ENCODE data around the gene CFAP46.
A peak's percentile ranks its signal among the peaks of the same experiment; 100 is the strongest.
"Not testable (repeated sequence)": the region's sequence is repeated elsewhere in the genome, so short reads cannot be mapped to it uniquely, and the experiment has no call there.

CFAP46 gene

DNA sequence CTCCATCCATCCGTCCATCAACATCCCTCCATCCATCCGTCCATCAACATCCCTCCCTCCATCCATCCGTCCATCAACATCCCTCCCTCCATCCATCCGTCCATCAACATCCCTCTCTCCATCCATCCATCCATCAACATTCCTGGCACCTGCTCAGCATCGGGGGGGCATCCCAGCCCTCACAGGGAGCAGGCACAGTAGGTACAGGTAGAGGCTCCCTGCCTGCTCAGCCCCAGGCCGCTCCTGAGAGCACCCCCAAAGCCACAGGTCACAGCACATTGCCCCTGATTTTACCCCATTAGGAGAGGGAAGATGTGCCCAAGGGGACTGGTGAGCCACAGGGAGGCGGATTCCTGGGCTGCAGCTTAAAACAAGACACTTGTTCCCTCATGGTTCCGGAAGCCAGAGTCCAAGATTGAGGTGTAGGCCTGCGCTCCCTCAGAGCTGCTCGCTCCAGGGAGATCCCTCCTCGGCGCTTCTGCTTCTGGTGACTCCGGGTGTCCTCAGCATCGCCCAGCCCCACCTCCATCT is 21.1 kb upstream of the CFAP46 start:
- DNase-seq (ENCODE audit: low read depth, low spot score): no peak

- no peak for DNase-seq (ENCODE audit: low read depth, low spot score)
Observed at GRCh38 chr10:132962623-132963429, 20.5 kb upstream of the CFAP46 start.

DNA sequence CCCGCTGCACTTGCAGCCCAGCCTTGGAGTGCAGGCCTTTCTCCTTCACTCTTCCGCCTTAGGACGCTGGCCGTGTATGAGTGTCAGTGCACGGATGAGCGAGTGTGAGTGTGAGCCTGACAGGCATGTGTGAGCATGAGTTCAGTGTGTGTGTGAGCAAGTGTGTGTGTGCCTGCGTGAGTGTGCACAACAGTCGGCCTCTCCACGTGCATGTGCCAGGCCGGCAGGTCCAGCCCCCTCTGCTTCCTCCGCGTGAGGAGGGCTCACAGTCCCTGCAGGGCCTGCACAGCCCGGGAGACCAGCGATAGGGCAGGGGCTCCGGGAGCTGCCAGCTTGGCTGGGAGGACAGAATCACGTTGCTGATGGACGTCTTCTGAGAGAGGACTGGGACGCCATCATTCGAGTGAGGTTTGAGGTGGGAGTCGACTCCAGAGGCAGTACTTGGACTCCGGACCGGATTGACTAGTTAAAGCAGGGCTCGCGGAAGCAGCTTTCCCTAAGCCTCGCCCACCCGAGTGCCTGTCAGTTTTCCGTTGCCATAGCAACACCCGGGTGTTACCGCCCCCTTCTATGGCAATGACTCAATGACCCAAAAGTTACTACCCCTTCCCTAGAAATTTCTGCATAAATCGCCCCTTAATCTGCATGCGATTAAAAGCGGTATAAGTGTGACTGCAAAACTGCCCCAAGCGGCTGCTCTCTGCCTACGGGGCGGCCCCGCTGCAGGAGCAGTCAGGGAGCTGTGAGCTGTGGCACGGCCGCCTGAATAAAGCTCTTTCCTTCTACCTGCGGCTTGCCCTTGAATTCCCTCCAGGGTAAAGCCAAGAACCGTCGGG is 19.6 kb upstream of the CFAP46 start:
- peak; percentile 87 for DNase-seq (ENCODE audit: low read depth, low spot score)

DNA sequence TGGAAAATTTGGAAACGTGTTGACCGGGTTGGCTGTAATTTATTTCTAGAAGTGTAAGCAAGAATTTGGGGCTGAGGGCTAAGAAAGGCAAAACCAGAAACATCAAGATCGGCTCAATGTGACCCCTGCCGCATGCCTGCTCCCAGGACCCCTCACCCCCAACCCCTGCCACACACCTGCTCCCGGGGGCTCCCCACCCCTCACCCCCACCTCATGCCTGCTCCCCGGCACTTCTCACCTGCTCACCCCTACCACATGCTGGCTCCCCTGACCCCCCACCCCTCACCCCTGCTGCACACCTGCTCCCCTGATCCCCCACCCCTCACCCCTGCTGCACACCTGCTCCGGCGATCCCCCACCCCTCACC is 19.0 kb upstream of the CFAP46 start:
- no peak for DNase-seq (ENCODE audit: low read depth, low spot score)

- no peak for DNase-seq (ENCODE audit: low read depth, low spot score)
Observed at GRCh38 chr10:132960631-132961419, 18.5 kb upstream of the CFAP46 start.

- DNase-seq (ENCODE audit: low read depth, low spot score): no peak
Observed at GRCh38 chr10:132960071-132960472, 17.7 kb upstream of the CFAP46 start.

DNA sequence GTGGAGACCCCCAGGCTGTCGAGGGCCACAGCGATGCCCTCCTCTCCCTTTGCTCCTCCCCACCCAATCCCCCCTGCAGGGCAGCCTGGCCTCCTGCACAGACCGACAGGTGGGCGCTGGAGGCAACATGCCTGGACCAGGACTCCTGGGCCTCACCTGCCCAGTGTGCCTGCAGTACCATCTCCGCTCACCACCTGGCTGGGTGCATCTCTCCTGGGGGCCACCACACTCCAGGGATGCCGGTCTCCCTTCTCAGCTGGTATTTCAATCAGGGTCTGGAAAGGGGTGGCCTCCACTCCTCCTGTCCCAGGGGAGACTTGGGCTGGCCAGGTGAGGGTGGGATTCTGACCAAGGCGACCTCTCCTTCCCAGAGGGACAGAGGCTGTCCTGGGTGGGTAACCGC is 17.2 kb upstream of the CFAP46 start:
- no peak for DNase-seq (ENCODE audit: low read depth, low spot score)

- no peak for DNase-seq (ENCODE audit: low read depth, low spot score)
Observed at GRCh38 chr10:132958883-132959558, 16.7 kb upstream of the CFAP46 start.

GRCh38 chr10:132957981-132958882 is 15.9 kb upstream of the CFAP46 start:
- no peak for DNase-seq (ENCODE audit: low read depth, low spot score)

GRCh38 chr10:132957131-132957530 is 14.8 kb upstream of the CFAP46 start:
- DNase-seq (ENCODE audit: low read depth, low spot score): no peak

DNA sequence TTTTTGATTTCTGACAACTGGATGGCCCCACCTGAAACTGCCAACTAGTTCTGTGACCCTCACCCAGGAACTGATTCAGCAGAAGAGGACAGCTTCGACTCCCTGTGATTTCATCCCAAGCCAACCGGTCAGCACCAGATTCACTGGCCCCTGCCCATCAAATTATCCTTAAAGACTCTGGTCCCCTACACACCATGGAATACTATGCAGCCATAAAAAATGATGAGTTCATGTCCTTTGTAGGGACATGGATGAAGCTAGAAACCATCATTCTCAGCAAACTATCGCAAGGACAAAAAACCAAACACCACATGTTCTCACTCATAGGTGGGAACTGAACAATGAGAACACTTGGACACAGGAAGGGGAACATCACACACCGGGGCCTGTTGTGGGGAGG is 13.9 kb upstream of the CFAP46 start:
- DNase-seq (ENCODE audit: low read depth, low spot score): not testable (repeated sequence)

DNA sequence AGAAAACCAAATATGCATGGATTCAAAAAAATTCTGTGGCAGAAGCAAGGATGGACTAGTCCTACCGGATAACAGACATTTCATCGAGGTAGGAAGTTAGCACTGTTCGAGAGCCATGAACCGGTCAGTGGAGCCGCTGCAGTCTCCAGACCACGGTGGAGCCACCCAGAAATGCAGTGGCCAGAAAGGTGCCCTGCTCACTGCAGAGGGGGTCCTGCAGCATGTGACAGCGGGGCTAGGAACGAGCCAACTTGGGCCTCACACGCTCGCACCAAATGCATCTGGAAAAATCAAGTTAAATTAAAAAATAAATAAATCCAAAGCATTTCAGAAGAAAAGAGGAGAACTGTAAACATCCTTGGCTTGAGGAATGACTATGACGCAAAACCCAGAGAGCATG is 13.1 kb upstream of the CFAP46 start:
- no peak for DNase-seq (ENCODE audit: low read depth, low spot score)

DNA sequence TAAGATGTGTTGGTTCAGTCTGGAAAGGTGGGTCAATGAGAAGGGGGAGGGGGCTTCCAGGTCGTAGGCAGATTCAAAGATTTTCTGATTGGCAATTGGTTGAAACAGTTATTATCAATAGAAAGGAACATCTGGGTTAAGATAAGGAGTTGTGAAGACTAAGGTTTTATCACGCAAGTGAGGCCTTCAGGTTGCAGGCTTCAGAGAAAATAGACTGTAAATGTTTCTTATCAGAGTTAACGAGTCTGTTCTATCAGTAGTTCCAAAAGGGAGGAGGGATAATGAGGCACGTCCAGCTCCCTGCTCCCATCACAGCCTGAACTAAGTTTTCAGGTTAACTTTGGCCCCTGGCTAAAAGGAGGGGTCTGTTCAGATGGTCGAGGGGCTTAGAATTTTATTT is 11.1 kb upstream of the CFAP46 start:
- no peak for DNase-seq (ENCODE audit: low read depth, low spot score)

DNA sequence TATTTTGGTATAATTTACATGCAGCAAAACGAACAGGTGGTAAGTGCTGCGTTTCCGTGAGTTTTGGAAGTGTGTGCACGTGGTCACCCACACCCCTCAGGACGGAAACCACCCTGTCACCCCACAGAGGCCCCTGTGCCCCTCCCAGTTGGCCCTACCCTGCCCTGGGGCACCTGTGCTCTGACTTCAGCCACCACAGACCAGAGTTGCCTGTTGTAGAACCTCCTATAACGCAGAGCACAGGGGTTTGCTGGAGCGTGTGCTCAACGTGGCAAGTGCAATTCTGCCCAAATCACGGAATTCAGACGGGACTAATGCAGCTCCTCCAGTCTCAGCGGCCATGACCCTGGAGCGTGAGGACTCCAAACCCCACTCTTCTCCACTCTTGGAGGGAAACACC is 9.6 kb upstream of the CFAP46 start:
- DNase-seq (ENCODE audit: low read depth, low spot score): no peak

GRCh38 chr10:132948351-132948750 is 6.0 kb upstream of the CFAP46 start:
- no peak for DNase-seq (ENCODE audit: low read depth, low spot score)

GRCh38 chr10:132947843-132948242 is 5.5 kb upstream of the CFAP46 start:
- DNase-seq (ENCODE audit: low read depth, low spot score): no peak

DNA sequence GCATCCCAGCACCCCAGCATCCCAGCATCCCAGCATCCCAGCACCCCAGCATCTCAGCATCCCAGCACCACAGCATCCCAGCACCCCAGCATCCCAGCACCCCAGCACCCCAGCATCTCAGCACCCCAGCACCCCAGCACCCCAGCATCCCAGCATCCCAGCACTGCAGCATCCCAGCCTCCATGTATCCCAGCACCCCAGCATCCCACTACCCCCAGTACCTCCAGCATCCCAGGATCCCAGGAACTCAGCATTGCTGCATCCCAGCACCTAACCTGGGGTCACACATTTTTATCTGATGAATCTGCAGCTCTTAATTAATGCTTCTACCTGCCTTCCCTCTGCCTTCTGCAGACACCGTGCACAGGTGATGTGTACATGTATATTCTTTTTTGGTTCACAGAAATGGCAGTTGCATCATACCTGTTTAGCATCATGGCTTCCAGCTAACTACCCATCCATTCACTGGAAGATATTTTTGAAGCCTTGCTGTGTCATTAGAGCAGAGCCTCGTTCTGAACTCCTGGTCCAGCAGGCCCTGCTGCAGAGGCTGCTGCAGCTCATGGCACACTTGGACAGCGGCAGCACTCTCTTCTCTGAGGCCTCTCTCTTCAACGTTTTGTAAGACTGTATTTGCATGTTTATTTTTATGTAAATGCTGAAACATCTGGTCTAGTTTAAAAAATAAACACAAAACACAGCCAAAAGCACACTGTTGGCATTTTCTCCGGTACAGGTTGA is 4.6 kb upstream of the CFAP46 start:
- DNase-seq (ENCODE audit: low read depth, low spot score): no peak

- no peak for DNase-seq (ENCODE audit: low read depth, low spot score)
Observed at GRCh38 chr10:132946311-132946710, 3.9 kb upstream of the CFAP46 start.

DNA sequence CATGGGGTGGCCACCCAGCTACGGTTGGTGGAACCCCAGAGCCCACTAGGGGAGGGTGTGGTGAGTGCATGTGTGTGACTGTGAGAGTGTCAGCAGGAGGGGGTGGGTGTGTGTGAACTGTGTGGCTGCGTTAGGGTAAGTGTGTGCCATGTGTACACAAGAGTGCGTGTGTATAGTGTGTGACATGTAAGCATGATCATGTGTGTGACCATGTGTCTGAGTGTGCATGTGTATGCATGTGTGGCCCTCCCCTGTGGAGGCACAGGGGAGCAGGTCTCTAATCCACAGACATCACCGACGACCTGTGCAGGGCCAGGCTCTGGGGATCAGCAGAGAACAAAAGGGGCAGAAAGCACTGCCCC is 3.5 kb upstream of the CFAP46 start:
- DNase-seq (ENCODE audit: low read depth, low spot score): no peak
